Ectodermal cell (in vitro differentiated cells): ENCODE results near the gene MIXL1.
"Not testable (repeated sequence)": the region's sequence is repeated elsewhere in the genome, so short reads cannot be mapped to it uniquely, and the experiment has no call there.

Experiments
- H3K27ac ChIP-seq: 2 replicates; pipeline ENCODE4 v1.7.0; 2013; ENCODE audit warnings: mild to moderate bottlenecking, low read depth, low read length; ENCODE audit not compliant: insufficient read depth, poor library complexity, severe bottlenecking
- H3K27me3 ChIP-seq: 2 replicates; pipeline ENCODE4 v1.7.0; 2013; ENCODE audit warnings: mild to moderate bottlenecking, low read length; ENCODE audit not compliant: insufficient read depth, control insufficient read depth, poor library complexity, severe bottlenecking
- H3K36me3 ChIP-seq: one replicate; pipeline ENCODE4 v1.7.0; 2013; ENCODE audit warnings: low read length; ENCODE audit not compliant: control insufficient read depth, insufficient read depth
- H3K4me1 ChIP-seq: one replicate; pipeline ENCODE4 v1.7.0; 2013; ENCODE audit warnings: low read length; ENCODE audit not compliant: control insufficient read depth, insufficient read depth
- H3K4me3 ChIP-seq: 2 replicates; pipeline ENCODE4 v1.7.0; 2013; ENCODE audit warnings: low read depth, low read length, control low read depth; ENCODE audit not compliant: insufficient read depth
- H3K9me3 ChIP-seq: 2 replicates; pipeline ENCODE4 v1.7.0; 2013; ENCODE audit warnings: mild to moderate bottlenecking, low read length, moderate library complexity; ENCODE audit not compliant: control insufficient read depth
- WGBS, 2 experiments: methylation state at CpG; one replicate each; pipeline ENCODE4 v1.1.7; 2013; ENCODE audit warnings: missing lambda C conversion rate in 2 of 2; 5-methylcytosine and 5-hydroxymethylcytosine counted together

Gene MIXL1

GRCh38 chr1:226236826-226237225 lies 13.4 kb downstream of the MIXL1 start:
- H3K27me3 ChIP-seq = no peaks in the 10 kb centered on the region
- no peaks in the 10 kb centered on the region for H3K4me1 ChIP-seq
- H3K4me3 ChIP-seq = no peak overlapping the region
- peaks cover 17% of the 10 kb centered on the region for H3K36me3 ChIP-seq
- WGBS, 2 experiments = 100% methylated on average over 1 of the region's 1 CpG
- no peaks in the 10 kb centered on the region for H3K9me3 ChIP-seq
- H3K27ac ChIP-seq = no peak overlapping the region

DNA sequence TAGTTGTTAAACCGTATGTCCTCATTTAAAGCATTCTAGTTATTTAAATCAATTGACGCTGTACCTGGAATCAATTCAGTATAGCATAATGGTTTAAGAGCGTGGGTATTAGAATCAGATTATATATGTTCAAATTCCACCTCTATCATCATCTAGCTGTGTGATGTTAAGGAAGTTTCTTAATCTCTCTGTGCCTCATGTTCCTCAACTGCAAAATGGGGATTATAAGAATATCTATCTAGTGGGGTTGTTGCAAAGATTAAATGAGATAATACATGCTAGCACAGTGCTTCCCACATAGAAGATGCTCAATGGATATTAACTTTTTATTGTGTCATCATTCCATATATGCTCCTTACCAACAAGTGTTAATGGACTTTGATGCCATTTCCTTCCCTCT lies 16.0 kb downstream of the MIXL1 start:
- no peak overlapping the region for H3K4me3 ChIP-seq
- H3K9me3 ChIP-seq = no peaks in the 10 kb centered on the region
- WGBS, 2 experiments = 86 to 92% methylated on average over 1 to 2 of the region's 3 CpGs
- no peak overlapping the region for H3K27ac ChIP-seq
- no peaks in the 10 kb centered on the region for H3K4me1 ChIP-seq
- no peaks in the 10 kb centered on the region for H3K27me3 ChIP-seq
- H3K36me3 ChIP-seq = peaks cover 14% of the 10 kb centered on the region

- Histone ChIP-seq H3K4me1 (no peaks in the 10 kb centered on the region), H3K27ac (no peak overlapping the region), H3K36me3 (no peaks in the 10 kb centered on the region), H3K9me3 (no peaks in the 10 kb centered on the region), H3K27me3 (no peaks in the 10 kb centered on the region), H3K4me3 (no peak overlapping the region)
- WGBS, 2 experiments = 97 to 100% methylated on average over 2 of the region's 2 CpGs
Observed at GRCh38 chr1:226248091-226248490, 24.6 kb downstream of the MIXL1 start.

DNA sequence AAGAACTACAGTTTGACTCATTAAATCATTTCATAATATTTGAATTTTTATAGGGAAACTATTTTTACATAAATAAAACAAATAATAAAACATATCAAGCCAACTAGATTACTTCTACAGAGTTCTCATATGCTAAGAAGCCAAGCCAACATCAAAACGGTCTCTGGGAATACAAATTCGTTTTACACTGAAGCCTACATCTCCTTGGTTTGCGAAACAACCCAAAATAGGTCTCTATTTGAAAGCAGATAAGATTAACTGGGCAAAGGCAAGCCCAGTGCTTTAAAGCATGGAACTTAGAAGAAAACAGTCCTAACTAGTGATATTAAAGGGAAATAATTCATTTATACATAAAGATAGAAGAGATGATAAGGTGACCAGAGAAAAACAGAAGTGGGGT lies 25.3 kb downstream of the MIXL1 start:
- Histone ChIP-seq H3K27me3 (no peaks in the 10 kb centered on the region), H3K9me3 (no peaks in the 10 kb centered on the region), H3K36me3 (no peaks in the 10 kb centered on the region), H3K4me1 (no peaks in the 10 kb centered on the region), H3K4me3 (no peak overlapping the region), H3K27ac (no peak overlapping the region)
- WGBS, 2 experiments = 97 to 99% methylated on average over 3 of the region's 3 CpGs

DNA sequence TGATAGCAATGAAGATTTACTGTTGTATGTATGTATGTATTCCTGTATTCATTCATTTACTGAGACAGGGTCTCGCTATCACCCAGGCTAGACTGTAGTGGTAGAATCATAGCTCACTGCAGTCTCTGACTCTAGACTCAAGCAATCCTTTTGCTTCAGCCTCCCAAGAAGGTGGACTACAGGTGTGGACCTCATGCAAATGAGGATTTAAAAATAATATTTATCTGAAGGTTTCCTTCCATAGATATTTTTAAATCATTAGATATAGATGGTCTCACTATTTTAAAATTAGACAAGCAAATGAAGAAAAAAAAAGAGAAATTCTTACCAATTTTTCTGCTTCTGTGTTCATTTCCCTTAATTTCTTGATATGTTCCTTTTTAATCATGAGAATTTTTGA lies 27.0 kb downstream of the MIXL1 start:
- WGBS, 2 experiments = 91 to 100% methylated on average over 1 of the region's 1 CpG
- no peaks in the 10 kb centered on the region for H3K36me3 ChIP-seq
- no peak overlapping the region for H3K4me3 ChIP-seq
- no peaks in the 10 kb centered on the region for H3K27me3 ChIP-seq
- H3K9me3 ChIP-seq = no peaks in the 10 kb centered on the region
- H3K4me1 ChIP-seq = no peaks in the 10 kb centered on the region
- no peak overlapping the region for H3K27ac ChIP-seq

DNA sequence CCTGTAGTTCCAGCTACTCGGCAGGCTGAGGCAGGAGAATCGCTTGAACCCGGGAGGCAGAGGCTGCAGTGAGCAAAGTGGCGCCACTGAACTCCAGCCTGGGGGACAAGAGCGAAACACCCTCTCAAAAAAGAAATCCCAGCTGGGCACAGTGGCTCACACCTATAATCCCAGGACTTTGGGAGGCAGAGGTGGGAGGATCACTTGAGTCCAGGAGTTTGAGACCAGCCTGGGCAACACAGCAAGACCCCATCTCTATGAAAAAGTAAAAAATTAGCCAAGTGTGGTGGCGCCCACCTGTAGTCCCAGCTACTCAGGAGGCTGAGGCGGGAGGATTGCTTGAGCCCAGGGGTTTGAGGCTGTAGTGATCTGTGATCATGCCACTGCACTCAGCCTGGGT lies 29.4 kb downstream of the MIXL1 start:
- not testable (repeated sequence) for H3K27me3 ChIP-seq, H3K36me3 ChIP-seq, H3K4me3 ChIP-seq, H3K27ac ChIP-seq, H3K9me3 ChIP-seq, H3K4me1 ChIP-seq
- 93 to 95% methylated on average over 7 of the region's 7 CpGs for WGBS, 2 experiments

DNA sequence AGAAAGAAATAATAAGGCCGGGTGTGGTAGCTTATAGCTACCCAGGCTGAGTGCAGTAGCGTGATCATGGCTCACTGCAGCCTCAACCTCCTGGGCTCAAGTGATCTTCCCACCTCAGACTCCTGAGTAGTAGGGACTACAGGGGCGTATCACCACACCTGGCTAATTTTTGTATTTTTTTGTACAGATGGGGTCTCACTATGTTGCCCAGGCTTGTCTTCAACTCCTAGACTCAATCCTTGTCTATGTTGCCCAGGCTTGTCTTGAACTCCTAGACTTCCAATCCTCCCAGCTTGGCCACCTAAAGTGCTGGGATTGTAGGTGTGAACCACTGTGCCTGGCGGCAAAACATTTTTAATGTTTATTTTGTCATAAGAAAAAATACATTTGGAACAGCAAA lies 30.5 kb downstream of the MIXL1 start:
- Histone ChIP-seq H3K4me1 (no peaks in the 10 kb centered on the region), H3K36me3 (peaks cover 1% of the 10 kb centered on the region), H3K27ac (no peak overlapping the region), H3K9me3 (no peaks in the 10 kb centered on the region), H3K4me3 (no peak overlapping the region), H3K27me3 (no peaks in the 10 kb centered on the region)
- WGBS, 2 experiments = 93 to 96% methylated on average over 3 of the region's 4 CpGs

DNA sequence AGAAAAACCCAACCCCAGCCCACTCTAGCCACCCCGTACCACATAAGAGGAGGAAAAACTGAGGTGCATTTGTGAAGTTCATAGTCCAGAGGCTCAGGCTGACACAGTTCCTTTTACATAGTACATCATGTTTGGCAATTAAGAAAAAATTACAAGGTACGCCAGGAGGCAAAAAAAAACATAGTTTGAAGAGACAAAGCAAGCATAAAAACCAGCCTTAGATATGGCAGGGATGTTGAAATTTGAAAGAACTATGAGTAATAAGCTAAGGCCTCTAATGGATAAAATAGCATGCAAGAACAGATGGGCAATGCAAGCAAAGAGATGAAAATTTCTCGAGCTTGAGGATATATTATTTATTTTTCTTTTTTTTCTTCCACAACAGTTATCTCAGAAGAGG lies 31.9 kb downstream of the MIXL1 start:
- Histone ChIP-seq H3K36me3 (peaks cover 11% of the 10 kb centered on the region), H3K4me3 (no peak overlapping the region), H3K27me3 (no peaks in the 10 kb centered on the region), H3K4me1 (no peaks in the 10 kb centered on the region), H3K27ac (no peak overlapping the region), H3K9me3 (peaks cover 2% of the 10 kb centered on the region)
- WGBS, 2 experiments = 97 to 100% methylated on average over 1 to 2 of the region's 3 CpGs

- H3K4me1 ChIP-seq = no peaks in the 10 kb centered on the region
- no peak overlapping the region for H3K27ac ChIP-seq
- no peak overlapping the region for H3K4me3 ChIP-seq
- peaks cover 34% of the 10 kb centered on the region for H3K36me3 ChIP-seq
- H3K27me3 ChIP-seq = no peaks in the 10 kb centered on the region
- 91 to 94% methylated on average over 1 of the region's 1 CpG for WGBS, 2 experiments
- H3K9me3 ChIP-seq = peaks cover 2% of the 10 kb centered on the region
Observed at GRCh38 chr1:226261818-226262217, 38.4 kb downstream of the MIXL1 start.

- no peak overlapping the region for H3K27ac ChIP-seq
Observed at GRCh38 chr1:226268421-226269124, 45.1 kb downstream of the MIXL1 start.

More at GRCh38 chr1:226268421-226269124, 45.1 kb downstream of the MIXL1 start:
- Histone ChIP-seq H3K9me3 (no peaks in the 10 kb centered on the region), H3K36me3 (peaks cover 8% of the 10 kb centered on the region), H3K4me3 (no peak overlapping the region), H3K27me3 (no peaks in the 10 kb centered on the region), H3K4me1 (no peaks in the 10 kb centered on the region)
- WGBS, 2 experiments = 92 to 93% methylated on average over 3 of the region's 3 CpGs
